HG03432 (cell line): ENCODE measurements around the gene EMP1.

ENCODE experiments used
- ATAC-seq: cut with Tn5 transposase; IDR thresholded peaks from one replicate; pipeline ENCODE4 v1.9.1; 2021; ENCODE audit warnings: mild to moderate bottlenecking, moderate library complexity; ENCODE audit not compliant: unreplicated experiment

Gene EMP1

GRCh38 chr12:13196130-13196921 lies at the start of gene EMP1:
Gene EMP1 (plus strand): TSS chr12:13196726. CDS start chr12:13211511, 14,785 bp downstream.
- peak; percentile 93 for ATAC-seq

- no peak for ATAC-seq
These were observed 48.6 kb upstream of the EMP1 start for GRCh38 chr12:13147688-13148484.

GRCh38 chr12:13148485-13148847 lies 48.1 kb upstream of the EMP1 start:
- no peak for ATAC-seq

- no peak for ATAC-seq
These were observed 47.1 kb upstream of the EMP1 start for GRCh38 chr12:13149411-13149810.

GRCh38 chr12:13152281-13152680 lies 44.2 kb upstream of the EMP1 start:
- ATAC-seq = no peak

- ATAC-seq = no peak
These were observed 43.8 kb upstream of the EMP1 start for GRCh38 chr12:13152756-13153155.

- ATAC-seq = no peak
These were observed 43.3 kb upstream of the EMP1 start for GRCh38 chr12:13153180-13153579.

- no peak for ATAC-seq
These were observed 42.4 kb upstream of the EMP1 start for GRCh38 chr12:13154027-13154538.

- ATAC-seq = no peak
These were observed 41.7 kb upstream of the EMP1 start for GRCh38 chr12:13154831-13155230.

- ATAC-seq = no peak
These were observed 40.2 kb upstream of the EMP1 start for GRCh38 chr12:13156277-13156676.

- ATAC-seq = no peak
These were observed 35.4 kb upstream of the EMP1 start for GRCh38 chr12:13161172-13161571.

- ATAC-seq = no peak
These were observed 33.6 kb upstream of the EMP1 start for GRCh38 chr12:13162904-13163303.

GRCh38 chr12:13163868-13164635 lies 32.5 kb upstream of the EMP1 start:
- ATAC-seq = no peak

- ATAC-seq = peak; percentile 10
These were observed 31.5 kb upstream of the EMP1 start for GRCh38 chr12:13164921-13165616.

- peak; percentile 90 for ATAC-seq
These were observed 30.9 kb upstream of the EMP1 start for GRCh38 chr12:13165617-13166041.

- ATAC-seq = no peak
These were observed 29.3 kb upstream of the EMP1 start for GRCh38 chr12:13167226-13167625.

- no peak for ATAC-seq
These were observed 28.6 kb upstream of the EMP1 start for GRCh38 chr12:13167906-13168305.

- ATAC-seq = no peak
These were observed 27.3 kb upstream of the EMP1 start for GRCh38 chr12:13169272-13169671.

GRCh38 chr12:13170892-13171490 lies 25.5 kb upstream of the EMP1 start:
- ATAC-seq = no peak
